ENCODE measurements around the gene TLR10.

TLR10 gene

DNA sequence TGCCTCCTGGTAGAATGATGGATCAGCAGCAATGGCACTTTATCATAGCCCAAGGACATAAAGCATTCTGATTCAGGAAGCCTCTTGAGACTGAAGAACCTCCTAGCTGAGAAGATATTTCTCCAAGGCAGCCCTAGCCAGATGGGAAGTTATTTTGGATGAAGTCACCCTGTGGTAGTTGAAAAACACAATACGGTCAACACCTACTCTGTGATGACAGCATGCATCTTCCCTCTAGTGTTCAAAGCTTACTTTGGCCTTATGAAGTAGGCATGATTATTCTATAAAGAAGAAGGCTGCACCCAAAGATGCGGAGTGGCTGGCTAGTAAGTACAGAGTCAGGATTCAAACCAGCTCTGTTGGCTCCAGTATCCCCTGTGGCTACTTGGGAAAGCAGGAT is 47.9 kb downstream of the TLR10 start:
- DNase-seq (ENCODE audit: extremely low read depth in 1 of 2, low read depth in 1 of 2), result no peak

GRCh38 chr4:38734446-38734845 is 48.3 kb downstream of the TLR10 start:
- no peak for DNase-seq (ENCODE audit: extremely low read depth in 1 of 2, low read depth in 1 of 2)

- no peak for DNase-seq (ENCODE audit: extremely low read depth in 1 of 2, low read depth in 1 of 2)
Observed at GRCh38 chr4:38733663-38734062, 49.1 kb downstream of the TLR10 start.

DNA sequence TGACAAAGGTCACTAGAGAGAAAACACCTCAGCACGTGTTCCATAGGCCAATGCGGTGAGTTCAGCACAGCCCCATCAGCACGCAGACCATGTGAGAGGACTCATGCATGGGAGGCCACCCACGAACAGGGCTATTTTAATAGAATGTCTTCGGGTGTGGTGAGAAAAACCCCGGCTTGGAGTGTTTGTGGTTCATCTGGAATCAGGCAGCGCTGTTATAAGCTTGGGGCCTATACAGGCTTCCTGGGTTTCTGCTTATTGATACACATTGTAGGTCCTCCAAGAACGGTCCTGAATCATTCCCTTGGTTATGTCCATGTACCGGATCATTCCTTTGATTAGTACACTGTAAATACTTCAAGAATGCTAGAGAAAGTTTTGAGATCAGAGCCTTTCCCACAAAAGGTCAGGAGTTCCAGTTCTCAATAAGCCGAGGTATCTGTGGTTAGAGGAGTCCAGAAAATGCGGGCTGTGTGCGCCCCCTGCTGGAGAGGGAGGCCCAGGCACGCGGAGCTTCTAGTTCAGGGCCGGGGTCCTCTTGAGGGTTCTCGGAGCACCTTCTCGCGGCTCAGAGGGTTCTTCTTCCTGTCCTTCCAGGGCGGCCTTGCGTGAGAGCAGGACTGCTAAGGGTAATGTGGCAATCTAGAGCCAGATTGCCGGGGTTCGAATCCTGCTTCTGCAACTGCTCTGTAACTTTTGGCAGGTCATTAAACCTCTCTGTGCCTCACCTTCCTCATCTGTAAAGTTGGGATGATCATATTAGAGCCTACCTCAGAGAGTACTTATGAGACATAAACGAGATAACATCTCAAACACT is 51.8 kb downstream of the TLR10 start:
- peak; percentile 44 to 77 for DNase-seq (ENCODE audit: extremely low read depth in 1 of 2, low read depth in 1 of 2)

DNA sequence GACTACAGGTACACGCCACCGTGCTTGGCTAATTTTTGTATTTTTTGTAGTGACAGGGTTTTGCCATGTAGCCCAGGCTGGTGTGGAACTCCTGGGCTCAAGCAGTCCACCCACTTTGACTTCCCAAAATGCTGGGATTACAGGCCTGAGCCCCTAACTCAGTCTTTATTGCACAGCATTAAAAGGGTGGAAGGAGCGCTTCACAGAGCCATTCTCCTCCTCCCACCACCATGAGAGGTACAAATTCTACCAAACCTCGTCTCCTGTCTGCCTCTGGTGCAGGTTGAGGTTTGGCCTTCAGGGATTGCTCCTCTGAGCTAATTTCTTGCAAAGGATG is 52.3 kb downstream of the TLR10 start:
- no peak for DNase-seq (ENCODE audit: extremely low read depth in 1 of 2, low read depth in 1 of 2)

DNA sequence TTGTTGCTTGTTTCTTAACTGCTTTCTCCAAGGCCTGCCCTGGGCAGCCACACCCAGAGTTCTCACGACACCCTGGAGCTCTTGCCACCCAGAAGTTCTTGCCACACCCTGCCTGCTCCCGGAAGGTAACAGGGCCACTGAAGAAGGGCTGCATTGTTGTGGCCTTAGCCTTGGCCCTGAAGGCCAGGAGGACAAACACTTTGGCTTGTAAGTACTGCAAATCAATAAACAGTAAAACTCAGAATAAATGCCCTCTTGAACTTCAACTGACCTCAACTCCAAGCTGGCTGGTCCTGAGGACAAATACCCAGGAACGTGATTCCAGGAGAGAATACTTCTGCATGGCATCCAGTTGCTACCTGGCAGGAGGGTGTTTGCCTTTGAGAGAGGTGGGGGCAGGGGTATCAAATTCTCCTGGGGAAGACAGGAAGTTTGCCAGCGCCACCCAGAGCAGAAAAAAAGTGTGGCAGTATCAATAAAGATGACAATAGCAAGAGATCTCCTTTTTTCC is 54.1 kb downstream of the TLR10 start:
- no peak for DNase-seq (ENCODE audit: extremely low read depth in 1 of 2, low read depth in 1 of 2)

DNA sequence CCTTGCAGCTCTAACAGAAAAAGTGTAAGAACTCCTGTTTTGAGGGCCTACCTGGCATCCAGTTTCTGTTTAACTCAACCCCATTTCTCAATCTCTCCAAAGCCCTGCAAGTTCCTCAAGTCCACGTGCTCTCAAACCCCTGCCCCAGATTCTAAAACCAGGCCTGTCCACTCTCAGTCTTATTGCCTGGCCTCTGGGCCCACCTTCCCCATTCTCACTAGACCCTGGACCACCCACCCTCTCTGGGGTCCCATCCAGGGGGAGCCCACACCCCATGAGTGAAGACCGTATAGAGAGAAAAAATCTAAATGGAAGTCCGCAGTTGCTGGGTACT is 58.3 kb downstream of the TLR10 start:
- no peak for DNase-seq (ENCODE audit: extremely low read depth in 1 of 2, low read depth in 1 of 2)

DNA sequence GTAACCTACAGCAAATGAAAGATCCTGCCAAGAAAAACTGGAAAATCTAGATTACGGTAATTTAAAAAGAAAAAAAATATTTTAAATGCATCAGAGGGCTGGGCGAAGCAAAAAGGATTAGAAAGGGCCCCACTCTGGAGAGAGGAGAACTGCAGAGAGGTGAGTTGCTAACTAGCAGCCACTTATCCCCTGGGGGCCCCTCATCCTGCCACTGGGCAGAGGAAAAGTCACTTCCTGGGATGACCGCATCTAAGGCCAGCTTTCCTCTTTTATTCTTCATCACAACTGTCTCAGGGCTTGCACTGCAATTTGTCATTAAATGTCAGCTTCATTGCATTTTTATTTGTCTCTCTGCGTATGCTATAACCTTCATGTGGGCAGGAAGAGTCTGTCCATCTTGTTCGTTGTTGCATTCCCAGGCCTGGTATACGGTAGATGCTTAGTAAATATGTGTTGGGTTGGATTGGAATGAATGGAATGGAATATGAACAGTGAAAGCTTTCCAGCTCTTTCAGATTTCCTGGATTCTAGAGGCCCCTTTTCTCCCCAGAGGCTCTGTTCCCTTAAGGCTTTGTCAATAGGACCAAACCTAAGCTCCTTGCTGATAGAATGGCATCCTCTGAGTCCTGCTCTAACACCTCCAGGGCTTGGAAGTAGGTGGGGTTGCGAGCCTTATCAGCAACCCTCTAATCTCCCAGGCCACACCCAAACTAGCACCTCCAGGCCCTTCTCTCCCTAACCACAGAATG is 58.9 kb downstream of the TLR10 start:
- no peak for DNase-seq (ENCODE audit: extremely low read depth in 1 of 2, low read depth in 1 of 2)

DNA sequence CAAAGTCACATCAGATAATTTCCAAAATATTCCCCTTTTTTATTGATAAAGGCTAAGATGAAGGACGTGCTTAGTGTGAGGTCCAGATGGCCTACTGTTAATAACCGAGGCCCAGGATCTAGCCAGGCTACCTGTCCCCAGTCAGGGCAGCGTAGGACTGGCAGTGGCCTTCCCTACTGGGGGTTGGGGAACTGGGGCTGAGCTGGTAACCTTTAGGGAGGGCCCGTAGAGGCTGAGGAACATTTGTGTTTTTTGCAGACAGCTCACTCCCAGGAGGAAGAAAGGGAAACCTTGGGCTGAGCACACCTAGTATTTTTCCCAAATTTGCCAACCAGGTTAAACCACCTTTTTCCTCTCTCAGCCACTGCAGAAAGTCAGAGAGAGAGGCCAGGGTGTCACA is 59.7 kb downstream of the TLR10 start:
- no peak for DNase-seq (ENCODE audit: extremely low read depth in 1 of 2, low read depth in 1 of 2)
